CD14-positive monocyte (primary cell): ENCODE results near the gene ZNF382. TPM values are rescaled to one million over a fixed set of nuclear protein-coding genes. Genes with fewer than 3 reads are reported as not detected.
"Not testable (repeated sequence)": the region's sequence is repeated elsewhere in the genome, so short reads cannot be mapped to it uniquely, and the experiment has no call there.

Source experiments
- DNase-seq, 3 donors: peaks; one replicate each; pipeline ENCODE4 v3.0.0-alpha.2; 2011 to 2022
- H2AFZ ChIP-seq: 2 replicates; pipeline ENCODE4 v1.6.0; 2012; ENCODE audit warnings: mild to moderate bottlenecking, low read depth, low read length, inconsistent platforms; ENCODE audit not compliant: insufficient read depth, poor library complexity, severe bottlenecking
- H3K27ac ChIP-seq, 2 donors: 1 replicate in 1 of 2; 2 replicates in 1 of 2; pipeline ENCODE4 v1.5.1; 2012 to 2013; ENCODE audit warnings: low read length in 2 of 2, control low read depth in 1 of 2, inconsistent platforms in 1 of 2, low read depth in 1 of 2, mild to moderate bottlenecking in 1 of 2
- H3K27me3 ChIP-seq, 2 donors: one replicate each; pipeline versions ENCODE4 v1.6.0 to v1.6.1; 2011 to 2013; ENCODE audit warnings: low read length in 2 of 2; ENCODE audit not compliant: control insufficient read depth in 2 of 2, insufficient read depth in 2 of 2
- H3K36me3 ChIP-seq, 2 donors: replicated peaks in 1 of 2; 1 replicate in 1 of 2; 2 replicates in 1 of 2; pipeline versions ENCODE4 v1.5.1 to v1.6.1; 2012 to 2013; ENCODE audit warnings: low read length in 2 of 2, control low read depth in 1 of 2, inconsistent platforms in 1 of 2, mild to moderate bottlenecking in 1 of 2; ENCODE audit not compliant: insufficient read depth in 2 of 2, control insufficient read depth in 1 of 2
- H3K4me1 ChIP-seq, 2 donors: 1 replicate in 1 of 2; 2 replicates in 1 of 2; pipeline versions ENCODE4 v1.5.1 to v1.6.1; 2012 to 2013; ENCODE audit warnings: low read length in 2 of 2, control low read depth in 1 of 2, inconsistent platforms in 1 of 2, mild to moderate bottlenecking in 1 of 2, moderate library complexity in 1 of 2; ENCODE audit not compliant: insufficient read depth in 2 of 2, control insufficient read depth in 1 of 2
- H3K4me2 ChIP-seq: replicated peaks from 2 replicates; pipeline ENCODE3; 2012; ENCODE audit warnings: low read length, moderate library complexity, mild to moderate bottlenecking; ENCODE audit not compliant: poor library complexity, severe bottlenecking; ENCODE audit errors: extremely low read depth
- H3K4me3 ChIP-seq, 3 experiments: fragments of 200-600 bp in 1 of 3; sonication (generic) in 1 of 3; replicated peaks in 1 of 3; 1 replicate in 2 of 3; 2 replicates in 1 of 3; pipeline ENCODE4 v1.5.1; 2011 to 2013; ENCODE audit warnings: low read length in 3 of 3, mild to moderate bottlenecking in 3 of 3, control low read depth in 2 of 3, low read depth in 2 of 3, inconsistent platforms in 1 of 3, moderate library complexity in 1 of 3
- H3K79me2 ChIP-seq: 2 replicates; pipeline ENCODE4 v1.6.0; 2012; ENCODE audit warnings: mild to moderate bottlenecking, control low read depth, inconsistent platforms, low read length, moderate library complexity; ENCODE audit not compliant: insufficient read depth
- H3K9ac ChIP-seq: 2 replicates; pipeline ENCODE4 v1.6.0; 2017; ENCODE audit warnings: low read length, mild to moderate bottlenecking; ENCODE audit not compliant: insufficient read depth, poor library complexity, severe bottlenecking
- H3K9me3 ChIP-seq, 2 donors: replicated peaks in 1 of 2; 1 replicate in 1 of 2; 2 replicates in 1 of 2; pipeline versions ENCODE4 v1.5.1 to v1.6.1; 2012 to 2013; ENCODE audit warnings: low read length in 2 of 2, control low read depth in 1 of 2; ENCODE audit not compliant: control insufficient read depth in 1 of 2, insufficient read depth in 1 of 2
- H4K20me1 ChIP-seq: 2 replicates; pipeline ENCODE4 v1.6.0; 2012; ENCODE audit warnings: mild to moderate bottlenecking, low read length, control low read depth, moderate library complexity; ENCODE audit not compliant: insufficient read depth
- H3K27ac Mint-ChIP-seq, 7 donors: one replicate each; pipeline ENCODE4 v1.8.0; 2020; ENCODE audit warnings: mild to moderate bottlenecking in 7 of 7, mixed read lengths in 7 of 7, moderate library complexity in 6 of 7, inconsistent platforms in 2 of 7
- H3K27me3 Mint-ChIP-seq, 3 donors: one replicate each; pipeline ENCODE4 v1.8.0; 2021 to 2022; ENCODE audit warnings: low read depth in 3 of 3, mild to moderate bottlenecking in 3 of 3, mixed read lengths in 3 of 3, moderate library complexity in 3 of 3, inconsistent platforms in 1 of 3
- H3K36me3 Mint-ChIP-seq, 2 donors: one replicate each; pipeline ENCODE4 v1.8.0; 2020; ENCODE audit warnings: mixed read lengths in 2 of 2, inconsistent platforms in 1 of 2, mild to moderate bottlenecking in 1 of 2
- H3K4me1 Mint-ChIP-seq: one replicate; pipeline ENCODE4 v1.8.0; 2020; ENCODE audit warnings: mild to moderate bottlenecking, mixed read lengths
- H3K4me3 Mint-ChIP-seq, 2 donors: one replicate each; pipeline ENCODE4 v1.8.0; 2020; ENCODE audit warnings: mild to moderate bottlenecking in 2 of 2, mixed read lengths in 2 of 2, moderate library complexity in 1 of 2
- H3K9me3 Mint-ChIP-seq, 7 donors: one replicate each; pipeline ENCODE4 v1.8.0; 2020 to 2022; ENCODE audit warnings: mixed read lengths in 7 of 7, mild to moderate bottlenecking in 6 of 7, moderate library complexity in 6 of 7, inconsistent platforms in 2 of 7
- CTCF ChIP-seq: fragments of 200-600 bp; IDR thresholded peaks from one replicate; pipeline ENCODE4 v1.8.0; 2022; ENCODE audit warnings: antibody characterized with exemption, mild to moderate bottlenecking
- WGBS: methylation state at CpG from one replicate; pipeline ENCODE4 v1.1.5; 2013; ENCODE audit warnings: missing lambda C conversion rate; ENCODE audit not compliant: insufficient coverage; 5-methylcytosine and 5-hydroxymethylcytosine counted together
- intact Hi-C, 2 donors: fragments of 100-400 bp; cut with micrococcal nuclease; formaldehyde crosslinking; loops; one replicate each; pipeline versions ENCODE4 v1.15.0 to v1.15.1; 2023
- polyA plus RNA-seq, 3 donors: library from polyadenylated mRNA; depleted of rRNA in 1 of 3; unstranded in 2 of 3; stranded (reverse) in 1 of 3; fragments of 300-500 nt in 2 of 3; fragments of >200 nt in 1 of 3; fragmentation: Illumina TruSeq in 2 of 3; gene quantifications; 1 replicate in 2 of 3; 2 replicates in 1 of 3; pipeline ENCODE4 v1.2.3, GENCODE V29; 2012 to 2021

Gene ZNF382
- polyA plus RNA-seq, 3 donors = 0.37 to 0.63 TPM; not detected in 1

- DNase-seq = no peak
- peaks cover 29 to 66% of the 10 kb centered on the region in 2 donors for H3K36me3 ChIP-seq
- H3K4me2 ChIP-seq = no peak overlapping the region
- no peaks in the 10 kb centered on the region for H4K20me1 ChIP-seq
- H3K79me2 ChIP-seq = peaks cover 19% of the 10 kb centered on the region
- peaks cover 46 to 62% of the 10 kb centered on the region in 2 donors for H3K9me3 ChIP-seq
- H3K9me3 Mint-ChIP-seq = peaks cover 31 to 68% (median 55%) of the 10 kb centered on the region in 7 donors
- no peak overlapping the region for H3K27ac Mint-ChIP-seq
- peaks cover 0 to 3% (median 0%) of the 10 kb centered on the region in 3 donors for H3K27me3 Mint-ChIP-seq
- H3K27me3 ChIP-seq = no peaks in the 10 kb centered on the region
- peaks cover 17% of the 10 kb centered on the region for H3K4me1 Mint-ChIP-seq
- H3K4me1 ChIP-seq = peaks cover 14 to 17% of the 10 kb centered on the region in 2 donors
- intact Hi-C loops = loop anchor here in 1 of 2 donors (10.0 kb wide), 2 partner anchors 197 to 203 kb away; partner anchors contain the start of genes ZFP14 and ZNF850
- H3K27ac ChIP-seq = no peak overlapping the region
- WGBS = 100% methylated on average over 1 of the region's 3 CpGs
- H3K4me3 ChIP-seq = peak overlapping the region in 1 of 3 experiments; percentile 8
- H3K4me3 Mint-ChIP-seq = no peak overlapping the region
- H3K9ac ChIP-seq = no peak overlapping the region
- peaks cover 55 to 67% of the 10 kb centered on the region in 2 donors for H3K36me3 Mint-ChIP-seq
- no peak for TF ChIP-seq CTCF
- no peak overlapping the region for H2AFZ ChIP-seq
Measured at GRCh38 chr19:36577271-36577996, 27.7 kb upstream of the ZNF382 start.

- intact Hi-C loops = loop anchor here in 1 of 2 donors (10.0 kb wide), 2 partner anchors 196 to 204 kb away; partner anchors contain the start of genes ZFP14 and ZNF850
- peaks cover 37 to 75% (median 61%) of the 10 kb centered on the region in 7 donors for H3K9me3 Mint-ChIP-seq
- peaks cover 62 to 73% of the 10 kb centered on the region in 2 donors for H3K36me3 Mint-ChIP-seq
Measured at GRCh38 chr19:36579255-36579654, 25.9 kb upstream of the ZNF382 start.

GRCh38 chr19:36602681-36603080 is 2.4 kb upstream of the ZNF382 start:
- H3K27me3 Mint-ChIP-seq, H3K27ac ChIP-seq, DNase-seq, H3K9ac ChIP-seq, H2AFZ ChIP-seq, H3K4me3 Mint-ChIP-seq, H4K20me1 ChIP-seq, intact Hi-C loops, H3K4me2 ChIP-seq, H3K4me3 ChIP-seq, H3K27ac Mint-ChIP-seq, H3K36me3 ChIP-seq, H3K36me3 Mint-ChIP-seq, H3K79me2 ChIP-seq, H3K27me3 ChIP-seq: not testable (repeated sequence)
- H3K4me1 Mint-ChIP-seq = peaks cover 18% of the 10 kb centered on the region
- peaks cover 33 to 39% of the 10 kb centered on the region in 2 donors for H3K9me3 ChIP-seq
- H3K4me1 ChIP-seq = peaks cover 11 to 19% of the 10 kb centered on the region in 2 donors
- peaks cover 21 to 58% (median 45%) of the 10 kb centered on the region in 7 donors for H3K9me3 Mint-ChIP-seq
- WGBS = 97% methylated on average over 5 of the region's 10 CpGs

More at GRCh38 chr19:36579255-36579654, 25.9 kb upstream of the ZNF382 start:
- Mint-ChIP-seq H3K27me3 (peaks cover 0 to 3% (median 0%) of the 10 kb centered on the region in 3 donors), H3K27ac (no peak overlapping the region), H3K4me1 (peaks cover 4% of the 10 kb centered on the region), H3K4me3 (no peak overlapping the region)
- H3K4me2 ChIP-seq = no peak overlapping the region
- H3K36me3 ChIP-seq = peaks cover 29 to 66% of the 10 kb centered on the region in 2 donors
- H3K27me3 ChIP-seq = no peaks in the 10 kb centered on the region
- H3K9me3 ChIP-seq = peaks cover 48 to 70% of the 10 kb centered on the region in 2 donors
- no peak overlapping the region for H2AFZ ChIP-seq
- TF ChIP-seq CTCF = no peak
- H3K4me3 ChIP-seq = no peak overlapping the region
- H3K27ac ChIP-seq = no peak overlapping the region
- DNase-seq = no peak
- H4K20me1 ChIP-seq = no peaks in the 10 kb centered on the region
- H3K79me2 ChIP-seq = peaks cover 8% of the 10 kb centered on the region
- H3K4me1 ChIP-seq = peaks cover 2 to 4% of the 10 kb centered on the region in 2 donors
- H3K9ac ChIP-seq = no peak overlapping the region
